ENCODE data around the gene GALR3. TPM values are rescaled to one million over a fixed set of nuclear protein-coding genes. Genes with fewer than 3 reads are reported as not detected.
A peak's percentile ranks its signal among the peaks of the same experiment; 100 is the strongest.

GALR3 gene
- total and polyA plus RNA-seq, 2 experiments from 2014 or later = 1.0 TPM; not detected in 1

DNA sequence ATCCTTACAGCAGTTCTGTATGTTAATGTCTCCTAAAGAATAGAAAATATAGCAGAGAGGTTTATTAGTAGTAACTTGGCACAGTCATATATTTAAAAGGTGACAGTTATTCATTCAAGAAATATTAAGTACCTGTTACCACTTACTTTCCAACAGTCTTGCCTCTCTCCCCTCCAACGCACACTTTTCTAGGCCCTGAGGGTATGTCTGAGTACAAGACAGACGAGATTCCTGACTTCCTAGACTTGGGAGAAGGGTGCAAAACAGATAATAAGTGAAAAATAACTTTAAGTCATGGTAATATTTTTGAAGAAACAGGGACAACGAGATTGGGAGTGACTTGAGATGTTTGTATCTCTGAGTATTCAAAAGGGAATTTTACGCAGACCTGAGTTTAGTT is 27.6 kb downstream of the GALR3 start:
- peaks cover 48% of the 10 kb centered on the region for H3K36me3 ChIP-seq
- no peak overlapping the region for H3K27ac ChIP-seq

DNA sequence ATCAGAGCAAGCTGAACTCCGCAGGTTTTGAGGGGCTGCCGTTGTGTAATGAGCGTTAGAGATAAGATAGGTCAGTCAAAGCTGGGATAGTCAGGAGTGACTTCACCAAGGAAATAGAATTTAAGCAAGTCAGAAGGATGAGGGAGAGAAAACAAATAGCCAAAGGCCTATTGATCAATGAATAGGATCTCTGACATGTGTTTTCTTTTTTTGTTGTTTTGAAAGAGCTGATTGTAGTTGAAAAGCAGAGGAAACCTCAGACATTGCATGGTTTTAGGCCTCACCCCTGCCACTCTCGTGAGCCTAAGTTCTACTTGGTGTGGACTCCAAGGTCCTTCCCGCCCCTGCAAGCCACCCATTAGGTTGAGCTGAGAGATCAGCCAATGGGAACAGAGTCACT is 29.2 kb downstream of the GALR3 start:
- Histone ChIP-seq H3K27me3 (no peaks in the 10 kb centered on the region), H3K4me1 (ENCODE audit: low read depth) (peaks cover 6% of the 10 kb centered on the region), H3K4me3 (no peak overlapping the region), H3K36me3 (peaks cover 61% of the 10 kb centered on the region), H3K27ac (no peak overlapping the region), H3K9me3 (ENCODE audit: low read depth) (no peaks in the 10 kb centered on the region)
- no peak for DNase-seq (ENCODE audit: low read depth in 1 of 2, low spot score in 1 of 2)
- TF ChIP-seq, protein P1, sequence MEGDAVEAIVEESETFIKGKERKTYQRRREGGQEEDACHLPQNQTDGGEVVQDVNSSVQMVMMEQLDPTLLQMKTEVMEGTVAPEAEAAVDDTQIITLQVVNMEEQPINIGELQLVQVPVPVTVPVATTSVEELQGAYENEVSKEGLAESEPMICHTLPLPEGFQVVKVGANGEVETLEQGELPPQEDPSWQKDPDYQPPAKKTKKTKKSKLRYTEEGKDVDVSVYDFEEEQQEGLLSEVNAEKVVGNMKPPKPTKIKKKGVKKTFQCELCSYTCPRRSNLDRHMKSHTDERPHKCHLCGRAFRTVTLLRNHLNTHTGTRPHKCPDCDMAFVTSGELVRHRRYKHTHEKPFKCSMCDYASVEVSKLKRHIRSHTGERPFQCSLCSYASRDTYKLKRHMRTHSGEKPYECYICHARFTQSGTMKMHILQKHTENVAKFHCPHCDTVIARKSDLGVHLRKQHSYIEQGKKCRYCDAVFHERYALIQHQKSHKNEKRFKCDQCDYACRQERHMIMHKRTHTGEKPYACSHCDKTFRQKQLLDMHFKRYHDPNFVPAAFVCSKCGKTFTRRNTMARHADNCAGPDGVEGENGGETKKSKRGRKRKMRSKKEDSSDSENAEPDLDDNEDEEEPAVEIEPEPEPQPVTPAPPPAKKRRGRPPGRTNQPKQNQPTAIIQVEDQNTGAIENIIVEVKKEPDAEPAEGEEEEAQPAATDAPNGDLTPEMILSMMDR (IDR thresholded peaks at IDR 0.05; ENCODE audit: low read depth, low read length) = no peak

More for the DNA sequence above, 27.6 kb downstream of the GALR3 start:
- Histone ChIP-seq H3K27me3 (no peaks in the 10 kb centered on the region), H3K4me3 (no peak overlapping the region), H3K4me1 (ENCODE audit: low read depth) (peaks cover 6% of the 10 kb centered on the region), H3K9me3 (ENCODE audit: low read depth) (no peaks in the 10 kb centered on the region)
- TF ChIP-seq, protein P1 (IDR thresholded peaks at IDR 0.05; ENCODE audit: low read depth, low read length) = no peak
- no peak for DNase-seq (ENCODE audit: low read depth in 1 of 2, low spot score in 1 of 2)

DNA sequence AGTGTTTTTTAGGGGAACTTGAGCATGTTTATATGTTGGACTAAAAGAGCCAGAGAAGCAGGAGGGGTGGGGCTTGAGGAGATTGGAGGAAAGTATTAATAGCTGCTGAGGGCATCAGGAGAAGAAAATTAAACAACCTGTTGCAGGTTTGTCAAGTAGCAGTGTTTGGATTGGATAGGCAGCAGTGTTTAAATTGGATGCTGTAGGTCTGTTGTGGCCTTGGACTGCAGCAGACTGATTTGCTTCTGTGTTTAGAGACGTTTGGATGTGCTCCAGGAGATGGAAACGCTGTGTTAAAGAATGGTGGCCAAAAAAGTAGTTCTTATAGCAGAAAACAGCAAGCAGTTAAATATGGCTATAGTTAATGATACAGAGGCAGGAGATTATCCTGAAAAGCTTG is 31.8 kb downstream of the GALR3 start:
- peaks cover 6% of the 10 kb centered on the region for H3K4me1 ChIP-seq (ENCODE audit: low read depth)
- H3K27me3 ChIP-seq = no peaks in the 10 kb centered on the region
- no peaks in the 10 kb centered on the region for H3K9me3 ChIP-seq (ENCODE audit: low read depth)
- TF ChIP-seq, protein P1 (IDR thresholded peaks at IDR 0.05; ENCODE audit: low read depth, low read length) = no peak
- DNase-seq (ENCODE audit: low read depth in 1 of 2, low spot score in 1 of 2) = no peak
- H3K4me3 ChIP-seq = no peak overlapping the region
- peaks cover 75% of the 10 kb centered on the region for H3K36me3 ChIP-seq
- no peak overlapping the region for H3K27ac ChIP-seq

DNA sequence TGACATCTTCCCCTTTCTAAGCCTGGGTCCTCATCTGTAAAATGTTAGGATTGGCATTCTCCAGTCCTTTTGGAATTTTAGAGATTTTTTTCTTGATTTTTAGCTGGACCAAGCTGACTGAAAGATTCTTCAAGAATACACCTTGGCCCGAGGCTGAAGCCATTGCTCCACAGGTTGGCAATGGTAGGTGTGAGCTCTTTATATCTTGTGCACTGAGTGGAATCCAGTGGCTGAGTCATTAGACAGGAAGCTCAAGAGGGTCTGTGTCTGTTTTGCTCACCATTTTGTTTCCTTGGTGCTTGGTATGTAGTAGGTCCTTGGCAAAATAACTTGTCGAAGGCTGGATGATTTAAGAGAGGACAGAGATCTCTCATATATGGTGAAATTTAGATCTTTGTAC is 32.3 kb downstream of the GALR3 start:
- DNase-seq (ENCODE audit: low read depth in 1 of 2, low spot score in 1 of 2) = no peak
- Histone ChIP-seq H3K27ac (no peak overlapping the region), H3K36me3 (peaks cover 79% of the 10 kb centered on the region), H3K4me1 (ENCODE audit: low read depth) (peaks cover 2% of the 10 kb centered on the region), H3K9me3 (ENCODE audit: low read depth) (no peaks in the 10 kb centered on the region), H3K4me3 (no peak overlapping the region), H3K27me3 (no peaks in the 10 kb centered on the region)
- TF ChIP-seq, protein P1 (IDR thresholded peaks at IDR 0.05; ENCODE audit: low read depth, low read length) = no peak

DNA sequence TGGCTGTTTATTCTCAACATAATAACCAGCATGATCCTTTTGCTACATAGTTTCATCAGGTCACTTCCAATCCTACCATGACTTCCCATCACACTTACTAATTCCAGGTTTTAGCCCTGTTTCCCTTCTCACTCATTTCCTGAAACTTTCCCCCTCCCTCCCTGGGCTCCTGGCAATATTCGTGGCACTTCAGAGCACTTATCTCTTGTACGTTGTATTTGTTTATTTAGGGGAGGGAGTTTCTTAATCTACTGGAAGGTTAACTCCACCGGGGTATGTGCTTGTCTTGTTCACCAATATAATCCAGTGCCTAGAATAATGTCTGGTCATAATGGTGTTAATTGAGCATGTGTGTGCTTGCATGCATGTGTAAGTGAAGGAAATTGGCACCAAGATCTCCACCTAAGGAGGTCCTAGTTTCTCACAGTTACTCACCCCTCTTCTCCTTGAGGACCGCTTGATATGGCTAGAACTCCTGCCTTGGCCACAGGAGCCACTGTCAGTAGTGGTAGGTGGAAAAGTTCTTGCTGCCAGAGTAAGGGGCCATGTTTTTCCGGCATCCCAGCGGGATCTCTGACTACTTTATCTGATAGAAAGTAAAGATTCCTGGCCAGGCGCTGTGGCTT is 37.7 kb downstream of the GALR3 start:
- Histone ChIP-seq H3K4me1 (ENCODE audit: low read depth) (peaks cover 9% of the 10 kb centered on the region), H3K27me3 (no peaks in the 10 kb centered on the region), H3K4me3 (no peak overlapping the region), H3K36me3 (peaks cover 55% of the 10 kb centered on the region), H3K27ac (no peak overlapping the region), H3K9me3 (ENCODE audit: low read depth) (no peaks in the 10 kb centered on the region)
- TF ChIP-seq, protein P1 (IDR thresholded peaks at IDR 0.05; ENCODE audit: low read depth, low read length) = no peak
- DNase-seq (ENCODE audit: low read depth in 1 of 2, low spot score in 1 of 2) = peak in 1 of 2 donors; percentile 6

Measured in cardiac muscle cell (in vitro differentiated cells and primary cell).